NB4 (cell line): ENCODE results near the gene POLR1G.

Experiments
- POLR2A ChIP-seq: IDR thresholded peaks from 2 replicates; pipeline ENCODE4 v1.6.1; 2011; ENCODE audit warnings: mild to moderate bottlenecking; ENCODE audit not compliant: insufficient read length; ENCODE audit errors: extremely low read depth
- TF ChIP-seq, protein P1 (sequence below): IDR thresholded peaks from one replicate; pipeline ENCODE4 v1.5.1; 2012; ENCODE audit warnings: low read depth, low read length

DNA sequence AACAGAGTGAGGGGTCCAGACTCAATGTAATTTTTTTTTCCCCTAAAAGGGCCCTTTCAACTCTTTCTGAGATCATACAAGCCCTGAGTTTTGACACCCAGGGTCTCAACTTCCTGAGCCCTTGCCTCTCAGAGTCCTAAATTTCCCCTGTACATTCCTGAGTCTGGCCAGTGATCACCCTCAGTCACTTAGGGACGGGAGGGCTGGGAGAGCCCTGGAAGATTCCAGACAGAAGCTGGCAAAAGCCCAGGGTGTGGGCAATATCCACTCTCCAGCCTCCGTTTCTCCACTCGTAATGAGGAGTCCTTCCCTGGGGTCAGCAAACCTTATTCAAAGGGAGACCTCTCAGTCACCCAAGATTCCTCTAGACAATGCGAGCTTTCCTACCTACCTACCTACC, 3.2 kb upstream of the POLR1G start:
- TF ChIP-seq POLR2A = no peak
- TF ChIP-seq, protein P1, sequence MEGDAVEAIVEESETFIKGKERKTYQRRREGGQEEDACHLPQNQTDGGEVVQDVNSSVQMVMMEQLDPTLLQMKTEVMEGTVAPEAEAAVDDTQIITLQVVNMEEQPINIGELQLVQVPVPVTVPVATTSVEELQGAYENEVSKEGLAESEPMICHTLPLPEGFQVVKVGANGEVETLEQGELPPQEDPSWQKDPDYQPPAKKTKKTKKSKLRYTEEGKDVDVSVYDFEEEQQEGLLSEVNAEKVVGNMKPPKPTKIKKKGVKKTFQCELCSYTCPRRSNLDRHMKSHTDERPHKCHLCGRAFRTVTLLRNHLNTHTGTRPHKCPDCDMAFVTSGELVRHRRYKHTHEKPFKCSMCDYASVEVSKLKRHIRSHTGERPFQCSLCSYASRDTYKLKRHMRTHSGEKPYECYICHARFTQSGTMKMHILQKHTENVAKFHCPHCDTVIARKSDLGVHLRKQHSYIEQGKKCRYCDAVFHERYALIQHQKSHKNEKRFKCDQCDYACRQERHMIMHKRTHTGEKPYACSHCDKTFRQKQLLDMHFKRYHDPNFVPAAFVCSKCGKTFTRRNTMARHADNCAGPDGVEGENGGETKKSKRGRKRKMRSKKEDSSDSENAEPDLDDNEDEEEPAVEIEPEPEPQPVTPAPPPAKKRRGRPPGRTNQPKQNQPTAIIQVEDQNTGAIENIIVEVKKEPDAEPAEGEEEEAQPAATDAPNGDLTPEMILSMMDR = no peak
